ENCODE measurements around the gene PMP22.

DNA sequence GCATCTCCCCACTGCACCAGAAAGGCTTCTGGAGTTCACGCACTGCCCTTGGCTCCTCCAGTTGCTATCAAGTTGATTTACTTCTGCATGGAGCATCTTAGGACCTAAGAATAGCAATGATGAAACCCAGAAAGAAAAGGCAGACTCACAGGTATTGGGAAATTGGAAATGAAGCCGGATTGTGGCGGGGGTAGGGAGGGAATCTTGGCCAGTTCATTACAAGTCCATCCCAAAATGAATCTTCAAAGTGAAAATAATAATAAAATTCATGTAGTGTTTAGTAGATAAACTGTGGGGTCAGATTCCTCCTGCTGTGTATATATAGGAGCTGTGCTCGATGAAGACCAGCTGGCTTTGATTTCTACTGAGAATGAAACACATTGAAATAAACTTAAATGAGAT lies 42.6 kb upstream of the PMP22 start:
- TF ChIP-seq, protein P1, sequence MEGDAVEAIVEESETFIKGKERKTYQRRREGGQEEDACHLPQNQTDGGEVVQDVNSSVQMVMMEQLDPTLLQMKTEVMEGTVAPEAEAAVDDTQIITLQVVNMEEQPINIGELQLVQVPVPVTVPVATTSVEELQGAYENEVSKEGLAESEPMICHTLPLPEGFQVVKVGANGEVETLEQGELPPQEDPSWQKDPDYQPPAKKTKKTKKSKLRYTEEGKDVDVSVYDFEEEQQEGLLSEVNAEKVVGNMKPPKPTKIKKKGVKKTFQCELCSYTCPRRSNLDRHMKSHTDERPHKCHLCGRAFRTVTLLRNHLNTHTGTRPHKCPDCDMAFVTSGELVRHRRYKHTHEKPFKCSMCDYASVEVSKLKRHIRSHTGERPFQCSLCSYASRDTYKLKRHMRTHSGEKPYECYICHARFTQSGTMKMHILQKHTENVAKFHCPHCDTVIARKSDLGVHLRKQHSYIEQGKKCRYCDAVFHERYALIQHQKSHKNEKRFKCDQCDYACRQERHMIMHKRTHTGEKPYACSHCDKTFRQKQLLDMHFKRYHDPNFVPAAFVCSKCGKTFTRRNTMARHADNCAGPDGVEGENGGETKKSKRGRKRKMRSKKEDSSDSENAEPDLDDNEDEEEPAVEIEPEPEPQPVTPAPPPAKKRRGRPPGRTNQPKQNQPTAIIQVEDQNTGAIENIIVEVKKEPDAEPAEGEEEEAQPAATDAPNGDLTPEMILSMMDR (conservative IDR thresholded peaks at IDR 0.05) = no peak
- no peak for TF ChIP-seq ZFX (IDR thresholded peaks at IDR 0.05)
